WERI-Rb-1 (cell line): ENCODE data around the gene NUDT5.

Source experiments
- DNase-seq: peaks from one replicate; pipeline ENCODE4 v3.0.0-alpha.2; 2020
- H3K27ac ChIP-seq: fragments of 250-450 bp; sonication (Bioruptor Pico); 2 replicates; pipeline ENCODE4 v1.5.1; 2020; ENCODE audit warnings: mild to moderate bottlenecking, moderate library complexity
- H3K27me3 ChIP-seq: fragments of 250-450 bp; sonication (Bioruptor Pico); 2 replicates; pipeline ENCODE4 v1.5.1; 2021; ENCODE audit warnings: mild to moderate bottlenecking, low read depth, moderate library complexity; ENCODE audit not compliant: insufficient read depth, severe bottlenecking
- H3K36me3 ChIP-seq: fragments of 250-450 bp; sonication (Bioruptor Pico); 2 replicates; pipeline ENCODE4 v1.5.1; 2020; ENCODE audit warnings: mild to moderate bottlenecking, moderate library complexity
- H3K4me3 ChIP-seq: 2 replicates; pipeline ENCODE4 v1.5.1; 2011; ENCODE audit warnings: low read depth, mild to moderate bottlenecking, control low read depth, low read length
- H3K9me3 ChIP-seq: fragments of 250-450 bp; sonication (Bioruptor Pico); 2 replicates; pipeline ENCODE4 v1.5.1; 2021; ENCODE audit warnings: mild to moderate bottlenecking, moderate library complexity; ENCODE audit not compliant: severe bottlenecking
- TF ChIP-seq, protein P1 (sequence below): IDR thresholded peaks from 2 replicates; pipeline ENCODE4 v1.5.1; 2011; ENCODE audit warnings: low read depth, mild to moderate bottlenecking, control low read depth, inconsistent platforms, low read length

Gene NUDT5

GRCh38 chr10:12212454-12212853 is 16.8 kb upstream of the NUDT5 start:
- TF ChIP-seq, protein P1, sequence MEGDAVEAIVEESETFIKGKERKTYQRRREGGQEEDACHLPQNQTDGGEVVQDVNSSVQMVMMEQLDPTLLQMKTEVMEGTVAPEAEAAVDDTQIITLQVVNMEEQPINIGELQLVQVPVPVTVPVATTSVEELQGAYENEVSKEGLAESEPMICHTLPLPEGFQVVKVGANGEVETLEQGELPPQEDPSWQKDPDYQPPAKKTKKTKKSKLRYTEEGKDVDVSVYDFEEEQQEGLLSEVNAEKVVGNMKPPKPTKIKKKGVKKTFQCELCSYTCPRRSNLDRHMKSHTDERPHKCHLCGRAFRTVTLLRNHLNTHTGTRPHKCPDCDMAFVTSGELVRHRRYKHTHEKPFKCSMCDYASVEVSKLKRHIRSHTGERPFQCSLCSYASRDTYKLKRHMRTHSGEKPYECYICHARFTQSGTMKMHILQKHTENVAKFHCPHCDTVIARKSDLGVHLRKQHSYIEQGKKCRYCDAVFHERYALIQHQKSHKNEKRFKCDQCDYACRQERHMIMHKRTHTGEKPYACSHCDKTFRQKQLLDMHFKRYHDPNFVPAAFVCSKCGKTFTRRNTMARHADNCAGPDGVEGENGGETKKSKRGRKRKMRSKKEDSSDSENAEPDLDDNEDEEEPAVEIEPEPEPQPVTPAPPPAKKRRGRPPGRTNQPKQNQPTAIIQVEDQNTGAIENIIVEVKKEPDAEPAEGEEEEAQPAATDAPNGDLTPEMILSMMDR = no peak
- Histone ChIP-seq H3K27me3 (no peaks in the 10 kb centered on the region), H3K27ac (no peak overlapping the region), H3K4me3 (no peak overlapping the region), H3K9me3 (no peaks in the 10 kb centered on the region), H3K36me3 (peaks cover 13% of the 10 kb centered on the region)
- DNase-seq = no peak

GRCh38 chr10:12208460-12208859 is 12.8 kb upstream of the NUDT5 start:
- H3K4me3 ChIP-seq = no peak overlapping the region
- H3K9me3 ChIP-seq = no peaks in the 10 kb centered on the region
- DNase-seq = no peak
- TF ChIP-seq, protein P1 = no peak
- H3K27me3 ChIP-seq = no peaks in the 10 kb centered on the region
- H3K27ac ChIP-seq = no peak overlapping the region
- peaks cover 9% of the 10 kb centered on the region for H3K36me3 ChIP-seq

GRCh38 chr10:12207114-12207513 is 11.4 kb upstream of the NUDT5 start:
- TF ChIP-seq, protein P1 = no peak
- Histone ChIP-seq H3K4me3 (no peak overlapping the region), H3K36me3 (peaks cover 9% of the 10 kb centered on the region), H3K27ac (no peak overlapping the region), H3K9me3 (no peaks in the 10 kb centered on the region), H3K27me3 (no peaks in the 10 kb centered on the region)
- no peak for DNase-seq

- TF ChIP-seq, protein P1 = no peak
- H3K9me3 ChIP-seq = no peaks in the 10 kb centered on the region
- no peaks in the 10 kb centered on the region for H3K27me3 ChIP-seq
- H3K4me3 ChIP-seq = no peak overlapping the region
- H3K36me3 ChIP-seq = no peaks in the 10 kb centered on the region; the same call in none of the 2 replicates
- DNase-seq = no peak
- H3K27ac ChIP-seq = no peak overlapping the region
Observed at GRCh38 chr10:12205082-12205481, 9.4 kb upstream of the NUDT5 start.

- H3K27me3 ChIP-seq = no peaks in the 10 kb centered on the region
- TF ChIP-seq, protein P1 = no peak
- no peaks in the 10 kb centered on the region; the same call in 1 of the 2 replicates for H3K36me3 ChIP-seq
- no peak for DNase-seq
- no peak overlapping the region for H3K27ac ChIP-seq
- H3K9me3 ChIP-seq = no peaks in the 10 kb centered on the region
- no peak overlapping the region for H3K4me3 ChIP-seq
Observed at GRCh38 chr10:12202226-12202625, 6.5 kb upstream of the NUDT5 start.

- no peak for DNase-seq
- Histone ChIP-seq H3K27me3 (no peaks in the 10 kb centered on the region), H3K27ac (no peak overlapping the region), H3K9me3 (no peaks in the 10 kb centered on the region), H3K4me3 (no peak overlapping the region), H3K36me3 (no peaks in the 10 kb centered on the region; the same call in 1 of the 2 replicates)
- TF ChIP-seq, protein P1 = no peak
Observed at GRCh38 chr10:12201543-12201942, 5.9 kb upstream of the NUDT5 start.
